Activated T-helper 1 cell treated with anti-CD3 and anti-CD28 coated beads, Interleukin-12 subunit alpha, Interleukin-12 subunit beta, Interleukin-2, Interleukin-4 antibody, amounts not matched to agents 30 ng/mL and 10 ng/mL and 1 ng/mL, durations not matched to agents 14 hours and 24 hours and 36 hours (primary cell): ENCODE measurements around the gene HESX1. TPM values are rescaled to one million over a fixed set of nuclear protein-coding genes. Genes with fewer than 3 reads are reported as not detected.

Source experiments
- DNase-seq: peaks from one replicate; pipeline ENCODE4 v3.0.0; 2021; ENCODE audit warnings: low spot score
- H3K27ac Mint-ChIP-seq: one replicate; pipeline ENCODE4 v1.8.0; 2021; ENCODE audit warnings: mild to moderate bottlenecking, mixed read lengths
- H3K27me3 Mint-ChIP-seq: one replicate; pipeline ENCODE4 v1.8.0; 2022; ENCODE audit warnings: mild to moderate bottlenecking, moderate library complexity, mixed read lengths; ENCODE audit not compliant: insufficient read depth
- H3K36me3 Mint-ChIP-seq: one replicate; pipeline ENCODE4 v1.8.0; 2021; ENCODE audit warnings: low read depth, mixed read lengths
- H3K4me1 Mint-ChIP-seq: one replicate; pipeline ENCODE4 v1.8.0; 2021; ENCODE audit warnings: low read depth, mixed read lengths
- H3K4me3 Mint-ChIP-seq: one replicate; pipeline ENCODE4 v1.8.0; 2021; ENCODE audit warnings: mild to moderate bottlenecking, moderate library complexity, mixed read lengths
- H3K9me3 Mint-ChIP-seq: one replicate; pipeline ENCODE4 v1.8.0; 2021; ENCODE audit warnings: mixed read lengths
- intact Hi-C: fragments of 100-400 bp; cut with micrococcal nuclease; formaldehyde crosslinking; loops from one replicate; pipeline ENCODE4 v1.15.1; 2024
- total RNA-seq: library from RNA; stranded (reverse); gene quantifications from 2 replicates; pipeline ENCODE4 v1.2.3, GENCODE V29; 2022

Gene HESX1
- total RNA-seq, 1 donor from 2014 or later, result 0.18 TPM

GRCh38 chr3:57192028-57192427, 7.8 kb downstream of the HESX1 start:
- DNase-seq, result no peak
- no peaks in the 10 kb centered on the region for H3K9me3 Mint-ChIP-seq
- intact Hi-C loops, result no loop called here
- no peaks in the 10 kb centered on the region for H3K36me3 Mint-ChIP-seq
- H3K27me3 Mint-ChIP-seq, result peaks cover 12% of the 10 kb centered on the region
- no peaks in the 10 kb centered on the region for H3K4me1 Mint-ChIP-seq
- H3K27ac Mint-ChIP-seq, result no peak overlapping the region
- H3K4me3 Mint-ChIP-seq, result no peak overlapping the region

GRCh38 chr3:57184526-57184925, 15.3 kb downstream of the HESX1 start:
- Mint-ChIP-seq H3K27ac (no peak overlapping the region), H3K4me3 (no peak overlapping the region), H3K36me3 (no peaks in the 10 kb centered on the region), H3K27me3 (peaks cover 13% of the 10 kb centered on the region), H3K9me3 (no peaks in the 10 kb centered on the region), H3K4me1 (no peaks in the 10 kb centered on the region)
- intact Hi-C loops, result no loop called here
- no peak for DNase-seq

- no peak for DNase-seq
- H3K27me3 Mint-ChIP-seq, result peaks cover 15% of the 10 kb centered on the region
- H3K4me1 Mint-ChIP-seq, result no peaks in the 10 kb centered on the region
- H3K4me3 Mint-ChIP-seq, result no peak overlapping the region
- no peaks in the 10 kb centered on the region for H3K9me3 Mint-ChIP-seq
- no peaks in the 10 kb centered on the region for H3K36me3 Mint-ChIP-seq
- intact Hi-C loops, result no loop called here
- no peak overlapping the region for H3K27ac Mint-ChIP-seq
Observed at GRCh38 chr3:57179580-57180410, 20.0 kb downstream of the HESX1 start.

GRCh38 chr3:57176045-57176444, 23.7 kb downstream of the HESX1 start:
- peaks cover 10% of the 10 kb centered on the region for H3K27me3 Mint-ChIP-seq
- H3K36me3 Mint-ChIP-seq, result no peaks in the 10 kb centered on the region
- H3K4me3 Mint-ChIP-seq, result no peak overlapping the region
- H3K4me1 Mint-ChIP-seq, result no peaks in the 10 kb centered on the region
- DNase-seq, result no peak
- no peak overlapping the region for H3K27ac Mint-ChIP-seq
- intact Hi-C loops, result no loop called here
- no peaks in the 10 kb centered on the region for H3K9me3 Mint-ChIP-seq

GRCh38 chr3:57173687-57174086, 26.1 kb downstream of the HESX1 start:
- Mint-ChIP-seq H3K36me3 (no peaks in the 10 kb centered on the region), H3K27ac (no peak overlapping the region), H3K9me3 (no peaks in the 10 kb centered on the region), H3K27me3 (peaks cover 27% of the 10 kb centered on the region), H3K4me1 (peaks cover 5% of the 10 kb centered on the region), H3K4me3 (no peak overlapping the region)
- no peak for DNase-seq
- intact Hi-C loops, result loop anchor here (5.0 kb wide), 1 partner anchor 224 kb away; no protein-coding TSS in a partner anchor

GRCh38 chr3:57170946-57171345, 28.8 kb downstream of the HESX1 start:
- Mint-ChIP-seq H3K27ac (no peak overlapping the region), H3K36me3 (no peaks in the 10 kb centered on the region), H3K4me3 (no peak overlapping the region), H3K4me1 (peaks cover 5% of the 10 kb centered on the region), H3K9me3 (no peaks in the 10 kb centered on the region), H3K27me3 (peaks cover 50% of the 10 kb centered on the region)
- DNase-seq, result no peak
- intact Hi-C loops, result loop anchor here (2.0 to 5.0 kb wide), 2 partner anchors 226 to 390 kb away; no protein-coding TSS in a partner anchor

- peak; percentile 33 for DNase-seq
- H3K4me3 Mint-ChIP-seq, result peak overlapping the region; percentile 64
- no peaks in the 10 kb centered on the region for H3K9me3 Mint-ChIP-seq
- H3K27me3 Mint-ChIP-seq, result peaks cover 52% of the 10 kb centered on the region
- no peak overlapping the region for H3K27ac Mint-ChIP-seq
- H3K36me3 Mint-ChIP-seq, result no peaks in the 10 kb centered on the region
- intact Hi-C loops, result loop anchor here (2.0 to 10.0 kb wide), 4 partner anchors 68 to 425 kb away; partner anchors contain the start of gene ARF4
- peaks cover 5% of the 10 kb centered on the region for H3K4me1 Mint-ChIP-seq
Observed at GRCh38 chr3:57169872-57170623, 29.7 kb downstream of the HESX1 start.

- Mint-ChIP-seq H3K4me3 (peak overlapping the region; percentile 46), H3K36me3 (peaks cover 2% of the 10 kb centered on the region)
Observed at GRCh38 chr3:57169108-57169507, 30.7 kb downstream of the HESX1 start.

GRCh38 chr3:57168151-57168550, 31.6 kb downstream of the HESX1 start:
- Mint-ChIP-seq H3K27ac (no peak overlapping the region), H3K4me1 (peaks cover 12% of the 10 kb centered on the region), H3K36me3 (peaks cover 2% of the 10 kb centered on the region), H3K27me3 (peaks cover 61% of the 10 kb centered on the region), H3K9me3 (no peaks in the 10 kb centered on the region), H3K4me3 (no peak overlapping the region)
- no peak for DNase-seq
- intact Hi-C loops, result loop anchor here (5.0 to 10.0 kb wide), 2 partner anchors 66 to 427 kb away; partner anchors contain the start of gene ARF4

More at GRCh38 chr3:57169108-57169507, 30.7 kb downstream of the HESX1 start:
- no peaks in the 10 kb centered on the region for H3K9me3 Mint-ChIP-seq
- intact Hi-C loops, result loop anchor here (5.0 to 10.0 kb wide), 2 partner anchors 67 to 426 kb away; partner anchors contain the start of gene ARF4
- H3K27ac Mint-ChIP-seq, result no peak overlapping the region
- peaks cover 52% of the 10 kb centered on the region for H3K27me3 Mint-ChIP-seq
- no peak for DNase-seq
- H3K4me1 Mint-ChIP-seq, result peaks cover 9% of the 10 kb centered on the region

GRCh38 chr3:57166660-57167059, 33.1 kb downstream of the HESX1 start:
- H3K36me3 Mint-ChIP-seq, result peaks cover 2% of the 10 kb centered on the region
- intact Hi-C loops, result loop anchor here (5.0 to 10.0 kb wide), 2 partner anchors 64 to 428 kb away; partner anchors contain the start of gene ARF4
- peak overlapping the region; percentile 60 for H3K4me3 Mint-ChIP-seq
- H3K27ac Mint-ChIP-seq, result no peak overlapping the region
- H3K9me3 Mint-ChIP-seq, result no peaks in the 10 kb centered on the region
- peaks cover 12% of the 10 kb centered on the region for H3K4me1 Mint-ChIP-seq
- peaks cover 70% of the 10 kb centered on the region for H3K27me3 Mint-ChIP-seq
- DNase-seq, result no peak

- DNase-seq, result no peak
- Mint-ChIP-seq H3K36me3 (peaks cover 2% of the 10 kb centered on the region), H3K27ac (no peak overlapping the region), H3K9me3 (no peaks in the 10 kb centered on the region), H3K4me1 (peaks cover 12% of the 10 kb centered on the region), H3K4me3 (peak overlapping the region; percentile 73), H3K27me3 (peaks cover 76% of the 10 kb centered on the region)
- intact Hi-C loops, result loop anchor here (2.0 to 10.0 kb wide), 3 partner anchors 61 to 429 kb away; partner anchors contain the start of genes APPL1 and ARF4
Observed at GRCh38 chr3:57165641-57166040, 34.1 kb downstream of the HESX1 start.

- H3K27ac Mint-ChIP-seq, result no peak within 1 kb of the TSS
- peak; percentile 22 for DNase-seq
- intact Hi-C loops, result loop anchor here (2.0 to 10.0 kb wide), 3 partner anchors 62 to 430 kb away; partner anchors contain the start of genes APPL1 and ARF4
- peaks cover 76% of the 10 kb centered on the region for H3K27me3 Mint-ChIP-seq
- peak within 1 kb of the TSS; percentile 86 for H3K4me3 Mint-ChIP-seq
- no peaks in the 10 kb centered on the region for H3K9me3 Mint-ChIP-seq
- peaks cover 2% of the 10 kb centered on the region for H3K36me3 Mint-ChIP-seq
- H3K4me1 Mint-ChIP-seq, result peaks cover 8% of the 10 kb centered on the region
Observed at GRCh38 chr3:57164657-57165573, 34.9 kb downstream of the HESX1 start, which contains the start of gene IL17RD. Gene IL17RD, minus strand, starts transcription at chr3:57165353. Its CDS starts 67 bp downstream, at chr3:57165286.
